ENCODE measurements around the gene DIP2B.
A peak's percentile ranks its signal among the peaks of the same experiment; 100 is the strongest.

The DIP2B gene, protein sequence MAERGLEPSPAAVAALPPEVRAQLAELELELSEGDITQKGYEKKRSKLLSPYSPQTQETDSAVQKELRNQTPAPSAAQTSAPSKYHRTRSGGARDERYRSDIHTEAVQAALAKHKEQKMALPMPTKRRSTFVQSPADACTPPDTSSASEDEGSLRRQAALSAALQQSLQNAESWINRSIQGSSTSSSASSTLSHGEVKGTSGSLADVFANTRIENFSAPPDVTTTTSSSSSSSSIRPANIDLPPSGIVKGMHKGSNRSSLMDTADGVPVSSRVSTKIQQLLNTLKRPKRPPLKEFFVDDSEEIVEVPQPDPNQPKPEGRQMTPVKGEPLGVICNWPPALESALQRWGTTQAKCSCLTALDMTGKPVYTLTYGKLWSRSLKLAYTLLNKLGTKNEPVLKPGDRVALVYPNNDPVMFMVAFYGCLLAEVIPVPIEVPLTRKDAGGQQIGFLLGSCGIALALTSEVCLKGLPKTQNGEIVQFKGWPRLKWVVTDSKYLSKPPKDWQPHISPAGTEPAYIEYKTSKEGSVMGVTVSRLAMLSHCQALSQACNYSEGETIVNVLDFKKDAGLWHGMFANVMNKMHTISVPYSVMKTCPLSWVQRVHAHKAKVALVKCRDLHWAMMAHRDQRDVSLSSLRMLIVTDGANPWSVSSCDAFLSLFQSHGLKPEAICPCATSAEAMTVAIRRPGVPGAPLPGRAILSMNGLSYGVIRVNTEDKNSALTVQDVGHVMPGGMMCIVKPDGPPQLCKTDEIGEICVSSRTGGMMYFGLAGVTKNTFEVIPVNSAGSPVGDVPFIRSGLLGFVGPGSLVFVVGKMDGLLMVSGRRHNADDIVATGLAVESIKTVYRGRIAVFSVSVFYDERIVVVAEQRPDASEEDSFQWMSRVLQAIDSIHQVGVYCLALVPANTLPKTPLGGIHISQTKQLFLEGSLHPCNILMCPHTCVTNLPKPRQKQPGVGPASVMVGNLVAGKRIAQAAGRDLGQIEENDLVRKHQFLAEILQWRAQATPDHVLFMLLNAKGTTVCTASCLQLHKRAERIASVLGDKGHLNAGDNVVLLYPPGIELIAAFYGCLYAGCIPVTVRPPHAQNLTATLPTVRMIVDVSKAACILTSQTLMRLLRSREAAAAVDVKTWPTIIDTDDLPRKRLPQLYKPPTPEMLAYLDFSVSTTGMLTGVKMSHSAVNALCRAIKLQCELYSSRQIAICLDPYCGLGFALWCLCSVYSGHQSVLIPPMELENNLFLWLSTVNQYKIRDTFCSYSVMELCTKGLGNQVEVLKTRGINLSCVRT (N-terminal part only)

DNA sequence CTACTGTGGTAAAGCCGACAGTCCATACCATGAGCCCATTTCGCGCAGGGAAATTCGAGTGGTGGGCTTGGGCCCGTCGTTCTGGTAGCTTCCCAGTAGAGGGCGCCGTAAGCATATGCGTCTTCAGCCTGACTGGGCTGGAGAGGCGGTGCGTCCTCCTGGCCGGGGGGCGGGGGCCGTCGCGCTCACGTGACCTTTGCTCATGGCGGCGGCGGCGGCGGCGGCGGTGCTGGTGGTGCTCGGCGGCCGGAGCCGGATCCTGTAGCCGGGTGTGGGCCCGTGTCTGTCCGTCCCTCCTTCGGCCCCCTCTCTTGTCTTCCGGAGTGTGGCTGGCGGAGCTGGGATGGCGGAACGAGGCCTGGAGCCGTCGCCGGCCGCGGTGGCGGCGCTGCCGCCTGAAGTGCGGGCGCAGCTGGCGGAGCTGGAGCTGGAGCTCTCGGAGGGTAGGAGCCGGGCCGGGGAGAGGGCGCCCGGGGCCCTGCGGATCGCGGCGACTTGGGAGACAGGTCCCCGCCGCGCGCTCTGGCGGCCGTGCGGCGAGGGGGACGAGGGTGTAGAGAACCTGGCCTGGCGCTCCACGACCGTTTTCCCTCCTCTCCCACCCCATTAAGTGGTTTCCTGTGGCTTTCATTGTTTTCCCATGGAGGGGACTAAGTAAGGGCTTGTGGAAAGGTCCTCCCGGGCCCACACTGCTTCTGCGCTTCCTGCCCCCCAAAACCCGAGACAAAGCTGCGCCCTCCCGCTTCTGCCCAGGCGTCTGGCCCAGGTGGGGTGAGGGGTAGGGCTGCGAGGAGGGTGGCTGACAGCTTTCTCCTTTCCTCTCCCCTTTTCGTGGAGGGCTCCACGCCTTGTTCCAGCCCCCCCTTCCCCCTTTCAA, at the start of gene DIP2B:
Gene DIP2B, plus strand, starts transcription at position 188 of the 877 bp plus-strand sequence. Its CDS starts 156 bp downstream, at position 344.
- peak; percentile 59 for DNase-seq (ENCODE audit: low read depth)
- H3K4me3 ChIP-seq (ENCODE audit: low read depth, low read length): peak within 1 kb of the TSS; percentile 78

DNA sequence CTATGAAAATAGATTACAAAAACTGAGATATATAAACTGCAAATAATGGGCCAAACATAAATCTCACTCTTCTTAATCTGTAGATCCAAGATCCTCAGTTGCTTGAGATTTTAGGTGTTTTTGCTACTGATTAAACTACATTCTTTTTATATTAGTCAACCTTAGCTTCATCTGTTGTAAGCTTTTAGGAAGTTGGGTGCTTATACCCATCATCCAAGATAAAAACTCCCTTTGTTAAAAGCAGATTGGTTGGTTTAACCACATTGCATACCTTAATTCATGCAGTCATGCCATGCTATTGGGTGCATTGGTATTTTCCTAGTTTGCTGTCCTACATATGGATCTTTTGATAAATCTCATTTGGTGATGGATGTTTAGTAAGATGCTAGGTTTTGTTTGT, 46.2 kb upstream of the DIP2B start:
- H3K4me3 ChIP-seq (ENCODE audit: low read depth, low read length): no peak overlapping the region
- no peak for DNase-seq (ENCODE audit: low read depth)
- TF ChIP-seq, protein P1, sequence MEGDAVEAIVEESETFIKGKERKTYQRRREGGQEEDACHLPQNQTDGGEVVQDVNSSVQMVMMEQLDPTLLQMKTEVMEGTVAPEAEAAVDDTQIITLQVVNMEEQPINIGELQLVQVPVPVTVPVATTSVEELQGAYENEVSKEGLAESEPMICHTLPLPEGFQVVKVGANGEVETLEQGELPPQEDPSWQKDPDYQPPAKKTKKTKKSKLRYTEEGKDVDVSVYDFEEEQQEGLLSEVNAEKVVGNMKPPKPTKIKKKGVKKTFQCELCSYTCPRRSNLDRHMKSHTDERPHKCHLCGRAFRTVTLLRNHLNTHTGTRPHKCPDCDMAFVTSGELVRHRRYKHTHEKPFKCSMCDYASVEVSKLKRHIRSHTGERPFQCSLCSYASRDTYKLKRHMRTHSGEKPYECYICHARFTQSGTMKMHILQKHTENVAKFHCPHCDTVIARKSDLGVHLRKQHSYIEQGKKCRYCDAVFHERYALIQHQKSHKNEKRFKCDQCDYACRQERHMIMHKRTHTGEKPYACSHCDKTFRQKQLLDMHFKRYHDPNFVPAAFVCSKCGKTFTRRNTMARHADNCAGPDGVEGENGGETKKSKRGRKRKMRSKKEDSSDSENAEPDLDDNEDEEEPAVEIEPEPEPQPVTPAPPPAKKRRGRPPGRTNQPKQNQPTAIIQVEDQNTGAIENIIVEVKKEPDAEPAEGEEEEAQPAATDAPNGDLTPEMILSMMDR (IDR thresholded peaks at IDR 0.05; ENCODE audit: control insufficient read depth, extremely low read depth, insufficient read depth): no peak

More for the DNA sequence above, at the start of gene DIP2B:
- TF ChIP-seq, protein P1 (IDR thresholded peaks at IDR 0.05; ENCODE audit: control insufficient read depth, extremely low read depth, insufficient read depth): peak; percentile 96

DNA sequence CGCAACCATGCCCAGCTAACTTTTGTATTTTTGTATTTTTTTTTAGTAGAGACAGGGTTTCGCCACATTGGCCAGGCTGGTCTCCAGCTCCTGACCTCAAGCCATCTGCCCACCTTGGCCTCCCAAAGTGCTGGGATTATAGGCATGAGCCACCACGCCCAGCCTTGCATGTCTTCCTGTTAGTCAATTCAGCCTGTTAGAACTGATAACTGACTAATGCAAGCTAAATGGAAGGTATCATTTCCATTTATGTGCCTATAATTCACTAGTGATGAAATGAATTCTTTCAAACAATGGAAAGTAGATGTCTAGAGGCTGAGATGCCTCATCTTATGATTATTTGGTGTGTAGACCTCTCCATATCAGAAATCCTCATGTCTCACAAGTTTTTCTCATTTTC, 37.3 kb upstream of the DIP2B start:
- no peak overlapping the region for H3K4me3 ChIP-seq (ENCODE audit: low read depth, low read length)
- TF ChIP-seq, protein P1 (IDR thresholded peaks at IDR 0.05; ENCODE audit: control insufficient read depth, extremely low read depth, insufficient read depth): no peak
- no peak for DNase-seq (ENCODE audit: low read depth)

DNA sequence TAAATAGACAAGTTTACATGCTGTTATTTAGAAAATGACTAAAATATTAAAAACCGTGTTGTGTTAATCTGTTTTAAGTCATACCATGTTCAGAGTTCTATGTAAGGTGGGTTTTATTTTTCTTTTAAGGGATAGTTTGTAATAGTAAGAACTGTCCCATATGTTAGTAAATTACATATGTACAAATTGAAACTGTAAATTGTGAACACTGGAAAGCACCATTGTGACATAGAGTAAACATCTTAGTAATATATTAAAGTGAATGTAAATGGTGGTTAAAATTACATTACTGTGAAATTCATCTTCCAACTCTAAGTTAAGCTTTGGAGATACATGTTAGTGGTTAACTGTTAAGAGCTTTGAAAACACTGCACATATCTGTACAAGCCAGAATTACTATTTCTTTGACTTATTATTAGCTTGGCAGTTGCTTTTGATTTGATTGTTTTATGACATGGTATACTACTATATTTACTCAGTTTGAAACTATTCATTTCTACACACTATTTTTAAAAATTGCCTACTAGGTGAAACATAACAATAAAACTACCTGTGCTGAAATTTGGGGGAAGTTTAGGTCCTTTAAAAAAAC, 27.4 kb upstream of the DIP2B start:
- DNase-seq (ENCODE audit: low read depth): no peak
- H3K4me3 ChIP-seq (ENCODE audit: low read depth, low read length): no peak overlapping the region
- TF ChIP-seq, protein P1 (IDR thresholded peaks at IDR 0.05; ENCODE audit: control insufficient read depth, extremely low read depth, insufficient read depth): no peak

DNA sequence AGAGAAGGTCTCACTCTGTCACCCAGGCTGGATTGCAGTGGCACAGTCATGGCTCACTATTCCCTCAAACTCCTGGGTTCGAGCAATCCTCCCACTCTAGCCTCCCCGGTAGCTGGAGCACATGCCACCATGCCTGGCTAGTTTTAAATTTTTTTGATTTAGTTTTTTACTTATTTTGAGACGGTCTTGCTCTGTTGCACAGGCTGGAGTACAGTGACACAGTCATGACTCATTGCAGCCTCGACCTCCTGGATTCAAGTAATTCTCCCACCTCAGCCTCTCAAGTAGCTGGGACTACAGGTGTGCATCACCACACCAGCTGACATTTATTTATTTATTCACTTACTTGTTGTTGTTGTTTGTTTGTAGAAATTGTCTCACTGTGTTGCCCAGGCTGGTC, 22.2 kb upstream of the DIP2B start:
- TF ChIP-seq, protein P1 (IDR thresholded peaks at IDR 0.05; ENCODE audit: control insufficient read depth, extremely low read depth, insufficient read depth): no peak
- no peak overlapping the region for H3K4me3 ChIP-seq (ENCODE audit: low read depth, low read length)
- no peak for DNase-seq (ENCODE audit: low read depth)
